ENCODE results near the gene LGALS16. TPM values are rescaled to one million over a fixed set of nuclear protein-coding genes. Genes with fewer than 3 reads are reported as not detected.
"Not testable (repeated sequence)": the region's sequence is repeated elsewhere in the genome, so short reads cannot be mapped to it uniquely, and the experiment has no call there.

The LGALS16 gene
- polyA plus RNA-seq, 1 donor = not detected

DNA sequence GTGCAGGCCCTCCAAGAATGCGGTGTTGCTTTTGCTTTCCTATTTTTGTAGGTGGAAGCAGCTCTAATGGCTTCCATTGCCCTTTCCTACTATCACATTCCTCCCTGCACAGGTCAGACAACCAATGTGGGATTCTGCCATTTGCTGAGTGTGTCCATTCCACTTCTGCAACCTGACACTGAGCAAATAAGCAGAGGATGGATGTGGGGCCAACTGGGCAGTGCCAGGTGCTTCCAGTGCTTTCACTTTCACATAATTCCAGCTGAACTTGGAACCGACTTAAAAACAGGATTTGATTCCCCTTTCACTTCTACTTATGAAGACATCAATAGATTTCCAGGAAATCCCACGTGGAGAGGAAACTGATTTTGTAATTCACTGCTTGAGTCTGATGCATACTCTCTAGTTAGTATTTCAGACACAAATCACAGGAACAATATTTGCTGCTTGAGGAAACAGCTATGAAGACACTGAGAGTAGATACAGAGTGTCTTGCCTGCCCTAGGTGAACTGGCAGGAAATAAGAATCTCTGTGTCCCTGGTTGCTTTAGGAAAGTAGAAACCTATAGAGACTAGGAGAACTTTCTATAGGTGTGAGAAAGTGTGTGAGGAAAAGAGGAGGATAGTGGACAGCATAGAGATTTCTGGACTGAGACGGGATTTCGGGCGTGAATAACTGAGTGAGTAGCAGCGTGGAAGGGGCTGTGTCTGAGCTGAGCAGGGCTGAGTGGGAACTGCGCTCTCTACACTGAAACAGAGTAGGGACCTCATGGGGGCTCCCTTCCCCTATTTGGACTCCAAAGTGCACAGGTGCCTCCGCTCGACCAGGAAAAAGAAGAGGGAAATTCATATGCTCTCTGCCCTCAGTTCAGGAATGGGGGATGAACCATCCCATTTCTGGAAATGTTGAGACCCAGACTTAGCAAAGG lies 22.5 kb downstream of the LGALS16 start:
- no peak for DNase-seq

DNA sequence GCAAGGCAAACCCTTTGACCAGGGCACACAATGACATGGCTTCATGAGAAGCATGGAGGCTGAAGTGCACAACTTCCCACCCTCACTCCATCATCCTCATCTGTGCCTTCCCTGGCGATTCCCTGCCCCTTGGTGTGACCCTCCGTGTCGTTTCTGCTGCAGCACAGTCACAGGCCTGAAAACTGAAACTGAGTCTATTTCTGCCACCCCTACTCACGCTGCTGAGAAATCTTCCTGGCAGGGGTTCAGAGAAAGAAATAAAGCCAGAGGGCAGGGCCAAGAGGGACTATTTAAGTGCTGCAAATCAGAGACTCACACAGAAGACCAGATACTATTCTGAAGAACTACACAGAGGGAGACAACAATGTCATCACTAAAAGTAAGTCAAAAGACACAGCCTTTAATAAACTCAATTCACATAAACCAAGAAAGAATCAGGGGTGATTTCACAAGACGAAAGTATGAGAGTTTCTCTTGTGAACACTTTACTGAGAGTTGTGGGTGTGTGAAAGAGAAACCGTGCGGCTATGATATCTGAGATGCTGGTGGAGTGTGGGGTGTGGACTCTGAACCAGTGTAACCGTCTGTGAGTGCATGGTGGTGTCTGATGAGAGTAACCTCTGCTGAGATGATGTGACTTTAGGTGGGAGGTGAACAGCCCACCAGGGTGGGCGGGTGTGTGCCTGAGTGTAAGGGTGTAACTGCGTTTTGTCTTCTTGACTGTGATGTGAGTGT lies 23.5 kb downstream of the LGALS16 start:
- peak; percentile 11 for DNase-seq

DNA sequence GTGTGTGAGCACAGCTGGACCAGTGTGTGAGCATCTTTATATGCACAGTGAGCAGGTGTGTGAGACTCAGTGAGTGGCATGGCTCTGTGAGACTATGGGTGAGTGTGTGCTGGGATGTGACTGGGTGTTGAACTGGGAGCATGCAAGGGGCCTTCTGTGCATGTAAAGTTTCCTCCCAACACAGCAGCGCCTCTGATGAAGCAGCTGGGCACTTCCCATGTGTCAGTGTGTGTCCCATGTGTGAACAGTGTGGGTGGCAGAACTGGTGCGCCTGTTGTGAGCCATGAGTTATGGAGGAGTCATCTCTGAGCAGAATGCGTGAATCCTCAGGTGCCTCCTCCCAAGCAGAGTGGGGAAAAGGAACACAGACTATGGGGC lies 24.1 kb downstream of the LGALS16 start:
- no peak for DNase-seq

DNA sequence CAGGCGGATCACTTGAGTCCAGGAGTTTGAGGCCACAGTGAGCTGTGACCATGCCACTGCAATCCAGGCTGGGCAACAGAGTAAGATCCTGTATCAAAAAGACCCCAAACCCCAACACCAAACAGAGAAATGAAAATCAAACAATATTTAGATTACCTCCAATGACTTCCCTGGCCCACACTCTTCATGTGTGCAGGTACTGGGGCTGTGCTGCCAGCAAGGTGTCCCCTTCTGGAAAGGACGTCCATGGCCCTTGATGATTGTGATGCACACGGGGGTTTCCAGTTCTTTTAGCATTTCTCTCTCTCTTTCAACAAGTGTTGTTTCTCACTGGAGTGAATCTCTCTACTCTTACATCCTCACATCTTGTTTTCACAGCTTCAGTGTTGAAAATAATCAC lies 24.9 kb downstream of the LGALS16 start:
- DNase-seq = no peak

DNA sequence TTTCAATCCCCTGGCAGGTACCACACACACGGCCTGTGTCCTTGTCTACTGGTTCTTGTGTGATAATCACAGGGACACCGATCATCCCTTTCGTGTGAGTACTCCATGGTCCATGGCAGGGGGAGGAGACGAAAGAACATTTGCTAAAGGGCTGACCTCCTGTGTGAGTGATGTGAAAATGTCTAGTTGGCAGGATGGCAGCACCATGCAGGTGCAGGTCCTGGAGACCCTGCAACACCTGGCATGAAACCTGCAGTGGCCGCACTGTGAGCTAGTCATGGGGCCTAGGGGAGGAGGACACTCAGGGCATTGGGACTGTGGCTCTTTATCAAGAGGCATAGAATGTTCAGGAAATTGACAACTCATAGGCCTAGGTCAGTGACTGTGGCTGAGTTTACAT lies 25.7 kb downstream of the LGALS16 start:
- DNase-seq = no peak

DNA sequence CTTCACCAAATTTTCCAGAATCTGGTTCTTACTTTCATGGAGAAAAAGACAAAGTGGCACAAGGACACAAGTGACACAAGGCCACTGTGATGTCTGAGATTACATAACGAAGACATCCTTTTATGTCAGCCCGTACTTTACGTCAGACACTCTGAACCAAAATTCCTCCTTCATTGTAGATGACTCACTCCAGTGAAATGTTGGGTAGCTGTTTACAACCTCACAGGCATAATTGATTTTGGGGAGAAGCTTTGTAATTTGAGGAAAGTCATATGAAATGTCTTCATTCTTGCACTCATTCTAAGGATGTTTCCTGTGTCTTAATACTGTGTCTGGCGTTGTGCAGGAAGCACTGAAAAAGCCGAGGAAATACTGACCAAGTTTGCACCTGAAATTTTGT lies 28.6 kb downstream of the LGALS16 start:
- no peak for DNase-seq

DNA sequence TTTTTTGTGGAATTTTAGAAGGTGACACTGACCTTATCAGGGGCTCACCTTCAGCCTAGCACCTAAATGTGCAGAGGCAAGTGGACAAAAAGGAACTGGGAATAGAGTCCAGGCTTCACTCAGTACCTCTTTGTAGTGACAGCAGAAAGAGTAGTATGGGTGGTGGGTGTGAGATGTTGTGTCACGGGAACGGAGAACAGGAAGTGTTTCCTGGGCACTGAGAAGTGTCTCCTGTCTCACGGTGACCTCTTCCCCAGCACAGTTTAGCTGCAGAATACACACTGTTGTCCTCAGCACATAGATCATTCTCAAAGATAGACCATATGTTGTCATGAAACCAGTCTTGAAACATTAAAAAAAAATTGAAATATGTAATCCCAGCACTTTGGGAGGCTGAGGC lies 31.0 kb downstream of the LGALS16 start:
- no peak for DNase-seq

DNA sequence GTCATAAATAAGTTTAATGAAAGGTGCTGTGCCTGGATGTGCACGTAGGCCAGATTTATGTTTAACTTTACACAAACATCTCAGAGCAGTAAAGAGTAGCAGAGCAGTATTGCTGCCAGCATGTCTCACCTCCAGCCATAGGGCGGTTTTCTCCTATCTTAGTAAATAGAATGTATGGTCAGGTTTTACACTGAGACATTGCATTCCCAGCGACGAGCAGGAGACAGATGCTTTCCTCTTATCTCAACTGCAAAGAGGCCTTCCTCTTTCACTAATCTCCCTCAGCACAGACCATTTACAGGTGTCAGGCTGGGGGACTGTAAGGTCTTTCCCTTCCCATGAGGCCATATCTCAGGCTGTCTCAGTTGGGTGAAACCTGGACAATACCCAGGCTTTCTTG lies 32.9 kb downstream of the LGALS16 start:
- DNase-seq = not testable (repeated sequence)

DNA sequence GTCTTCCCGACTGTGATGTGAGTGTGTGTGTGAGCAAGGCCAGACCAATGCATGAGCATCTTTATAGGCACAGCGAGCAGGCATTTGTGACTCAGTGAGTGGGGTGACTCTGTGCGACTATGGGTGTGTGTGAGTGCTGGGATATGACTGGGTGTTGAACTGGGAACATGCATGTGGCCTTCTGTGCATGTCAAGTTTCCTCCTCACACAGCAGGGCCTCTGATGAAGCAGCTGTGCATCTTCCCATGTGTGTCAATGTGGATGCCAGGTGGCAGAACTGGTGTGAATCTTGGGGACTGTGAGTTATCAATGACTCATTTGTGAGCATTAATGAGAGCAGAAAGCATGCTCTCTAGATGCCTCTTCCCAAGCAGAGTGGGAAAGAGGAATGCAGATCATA lies 36.5 kb downstream of the LGALS16 start:
- DNase-seq = no peak

DNA sequence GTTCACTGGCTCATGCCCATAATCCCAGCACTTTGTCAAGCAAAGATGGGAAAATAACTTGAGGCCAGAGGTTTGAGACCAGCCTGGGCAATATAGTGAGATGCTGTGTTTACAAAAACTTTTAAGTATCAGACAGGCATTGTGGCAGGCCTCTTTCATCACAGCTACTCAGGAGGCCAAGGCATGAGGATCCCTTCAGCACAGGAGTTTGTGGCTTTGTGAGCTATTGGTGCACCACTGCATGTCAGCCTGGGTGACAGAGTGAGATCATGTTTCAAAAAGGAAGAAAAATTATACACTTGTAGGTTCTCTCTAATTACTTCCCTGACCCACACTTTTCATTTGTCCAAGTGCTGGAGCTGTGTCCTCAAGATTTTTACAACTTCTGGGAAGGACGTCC lies 37.1 kb downstream of the LGALS16 start:
- no peak for DNase-seq

DNA sequence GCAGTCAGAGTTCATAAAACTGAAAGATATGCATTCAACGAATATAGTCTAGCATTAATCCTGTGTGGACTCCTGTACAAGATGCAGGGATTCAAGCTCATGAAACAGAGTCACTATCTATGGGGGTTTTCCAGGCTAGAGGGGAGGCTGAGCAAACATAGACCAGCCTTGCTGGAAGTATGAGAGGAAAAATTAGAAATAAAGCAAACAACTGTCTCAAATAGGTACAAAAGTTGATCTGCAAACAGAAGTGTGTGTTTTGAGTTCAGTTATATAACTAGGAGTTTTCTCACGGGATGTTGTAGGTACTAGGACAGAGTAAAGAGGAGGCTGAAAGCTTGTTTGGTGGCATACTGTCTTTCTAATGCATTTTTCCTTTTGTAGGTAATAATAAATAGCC lies 40.0 kb downstream of the LGALS16 start:
- no peak for DNase-seq

DNA sequence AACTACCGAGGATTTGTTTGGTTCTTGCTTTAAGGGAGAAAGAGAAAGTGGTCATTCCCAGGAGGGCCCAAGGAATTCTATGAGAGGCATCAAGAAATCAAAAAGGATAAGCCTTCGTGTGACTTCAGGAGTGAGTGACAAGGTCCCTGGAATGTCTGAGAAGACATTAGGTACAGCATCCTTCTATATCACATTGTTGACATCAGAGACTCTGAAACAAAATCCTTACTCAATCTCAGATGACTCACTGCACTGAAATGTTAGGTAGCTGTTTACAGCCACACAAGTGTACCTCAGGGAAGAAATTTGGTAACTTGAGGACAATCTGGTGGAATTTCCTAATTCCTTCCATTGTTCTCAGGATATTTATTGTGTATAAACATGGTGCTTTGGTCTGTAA lies 40.7 kb downstream of the LGALS16 start:
- DNase-seq = no peak

DNA sequence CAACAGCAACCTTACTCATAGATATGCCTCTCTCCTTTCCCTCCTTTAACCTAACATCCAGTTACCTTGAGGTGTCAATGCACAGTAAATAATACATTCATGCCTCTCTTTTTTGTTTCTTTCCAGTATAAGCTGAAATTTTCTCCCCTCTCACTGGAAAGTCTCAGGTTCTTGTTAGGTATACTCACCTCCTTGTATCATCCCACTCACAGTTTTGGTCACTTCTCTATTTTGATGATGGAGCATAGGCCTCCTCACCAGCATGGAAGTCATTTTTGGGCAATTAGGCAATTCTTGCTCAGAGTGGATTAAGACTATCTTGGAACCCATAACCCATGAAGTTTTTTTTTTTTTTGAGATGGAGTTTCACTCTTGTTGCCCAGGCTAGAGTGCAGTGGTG lies 42.8 kb downstream of the LGALS16 start:
- DNase-seq = no peak

DNA sequence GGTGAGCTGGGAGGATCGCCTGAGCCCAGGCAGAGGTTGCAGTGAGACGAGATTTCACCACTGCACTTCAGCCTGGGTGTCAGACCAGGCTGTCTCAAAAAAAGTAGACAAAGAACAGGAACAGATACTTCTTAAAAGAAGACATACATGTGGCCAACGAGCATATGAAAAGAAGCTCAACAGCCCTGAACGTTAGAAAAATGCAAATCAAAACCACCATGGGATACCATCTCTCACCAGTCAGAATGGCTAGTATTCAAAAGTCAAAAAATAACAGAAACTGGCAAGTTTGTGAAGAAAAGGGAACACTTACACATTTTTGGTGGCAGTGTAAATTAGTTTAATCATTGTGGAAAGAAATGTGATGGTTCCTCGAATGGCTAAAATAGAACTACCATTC lies 45.6 kb downstream of the LGALS16 start:
- DNase-seq = no peak

DNA sequence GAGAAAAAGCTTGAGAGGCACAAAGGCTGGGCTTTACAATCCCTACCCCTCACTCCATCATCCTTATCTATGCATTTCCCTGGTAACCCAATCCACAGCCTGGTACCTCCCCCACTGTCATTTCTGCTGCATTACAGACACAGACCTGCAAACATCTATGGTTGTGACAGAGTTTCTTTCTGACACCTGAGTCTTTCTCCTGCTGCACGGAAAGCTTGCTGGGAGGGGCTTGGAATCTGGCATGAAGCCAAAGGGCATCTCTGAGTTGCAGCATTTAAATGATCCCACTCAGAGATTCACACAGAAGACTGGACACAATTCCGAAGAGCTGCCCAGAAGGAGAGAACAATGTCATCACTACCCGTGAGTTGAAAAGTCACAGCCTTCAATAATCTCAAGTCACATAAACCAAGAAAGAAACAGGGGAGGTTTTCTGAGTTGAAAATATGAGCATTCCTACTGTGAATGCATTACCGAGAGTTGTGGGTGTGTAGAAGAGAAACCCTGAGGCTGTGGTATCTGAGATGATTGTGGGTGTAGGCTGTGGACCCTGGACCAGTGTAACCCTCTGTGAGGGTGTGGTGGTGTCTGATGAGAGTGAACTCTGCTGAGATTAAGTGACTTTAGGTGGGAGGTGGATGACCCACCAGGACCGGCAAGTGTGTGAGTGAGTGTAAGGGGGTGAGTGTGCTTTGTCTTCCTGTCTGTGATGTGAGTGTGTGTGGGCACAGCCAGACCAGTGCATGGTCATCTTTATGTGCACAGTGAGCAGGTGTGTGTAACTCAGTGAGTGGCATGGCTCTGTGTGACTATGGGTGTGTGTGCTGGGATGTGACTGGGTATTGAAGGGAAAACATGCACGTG lies 48.7 kb downstream of the LGALS16 start, which contains the start of gene LGALS14:
TSS of gene LGALS14 (plus strand) at position 301 of the 864 bp plus-strand sequence. CDS start at position 349, 48 bp downstream.
- DNase-seq = no peak

DNA sequence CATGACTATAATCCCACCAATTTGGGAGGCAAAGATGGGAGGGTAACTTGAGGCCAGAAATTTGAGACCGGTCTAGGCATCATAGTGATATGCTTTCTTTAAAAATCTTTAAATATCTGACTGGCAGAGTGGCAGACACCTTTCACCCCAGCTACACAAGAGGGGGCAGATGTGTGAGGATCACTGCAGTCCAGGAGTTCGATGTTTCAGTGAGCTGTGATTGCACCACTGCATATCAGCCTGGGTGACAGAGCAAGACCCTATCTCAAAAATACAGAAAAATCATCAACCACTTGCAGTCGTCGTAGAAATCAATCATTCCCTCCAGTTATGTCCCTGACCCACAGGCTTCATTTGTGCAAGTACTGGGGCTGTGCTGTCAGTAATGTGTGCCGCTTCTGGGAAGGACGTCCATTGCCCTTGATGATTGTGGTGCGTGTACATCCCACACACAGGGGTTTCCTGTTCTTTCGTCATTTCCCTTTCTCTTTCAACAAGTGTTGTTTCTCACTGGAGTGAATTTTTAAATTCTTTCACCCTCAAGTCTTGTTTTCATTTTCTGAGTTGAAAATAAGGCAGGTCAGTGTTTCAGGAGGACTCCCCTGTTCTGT lies 50.0 kb downstream of the LGALS16 start:
- DNase-seq = no peak

DNA sequence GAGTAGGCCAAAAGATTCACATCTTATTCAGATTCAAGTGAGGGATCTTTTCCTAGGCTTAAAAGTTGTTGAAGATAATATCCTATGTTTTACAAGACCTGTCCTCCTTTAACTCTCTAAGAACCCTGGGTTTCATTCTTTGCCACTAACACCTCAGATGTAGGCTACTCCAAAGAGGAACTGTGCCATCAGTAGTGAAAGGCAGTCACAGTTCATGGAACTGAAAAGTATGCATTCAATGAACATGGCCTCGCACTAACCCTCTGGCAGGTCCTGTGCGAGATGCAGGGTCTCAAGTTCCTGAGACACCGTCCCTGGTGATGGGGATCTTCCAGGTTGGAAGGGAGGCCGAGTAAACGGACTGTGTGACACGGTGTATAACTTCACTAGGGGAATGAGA lies 52.9 kb downstream of the LGALS16 start:
- no peak for DNase-seq

DNA sequence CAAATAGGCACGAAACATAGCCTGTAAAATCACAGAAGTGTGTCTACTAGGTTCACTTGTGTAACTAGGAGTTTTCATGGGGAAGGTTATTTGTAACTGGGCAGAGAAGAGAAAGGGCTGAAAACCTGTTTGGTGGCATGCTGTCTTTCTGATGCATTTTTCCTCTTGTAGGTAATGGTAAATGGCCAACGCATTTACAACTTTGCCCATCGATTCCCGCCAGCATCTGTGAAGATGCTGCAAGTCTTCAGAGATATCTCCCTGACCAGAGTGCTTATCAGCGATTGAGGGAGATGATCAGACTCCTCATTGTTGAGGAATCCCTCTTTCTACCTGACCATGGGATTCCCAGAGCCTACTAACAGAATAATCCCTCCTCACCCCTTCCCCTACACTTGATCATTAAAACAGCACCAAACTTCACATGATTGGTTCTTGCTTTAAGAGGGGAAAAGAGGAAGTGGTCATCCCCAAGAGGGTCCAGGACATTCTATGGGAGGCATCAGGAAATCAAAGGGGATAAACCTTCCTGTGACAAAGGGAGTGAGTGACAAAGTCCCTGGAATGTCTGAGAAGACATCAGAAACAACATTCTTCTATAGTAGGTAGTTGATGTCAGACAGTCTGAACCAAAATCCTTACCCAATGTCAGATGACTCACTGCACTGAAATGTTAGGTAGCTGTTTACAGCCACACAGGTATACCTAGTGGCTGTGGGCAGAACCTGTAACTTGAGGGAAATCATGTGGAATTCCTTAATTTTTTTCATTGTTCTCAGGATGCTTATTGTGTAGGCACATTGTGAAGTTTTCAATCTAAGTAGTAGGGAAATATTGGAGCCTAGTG lies 53.5 kb downstream of the LGALS16 start:
- DNase-seq = no peak
